A673 (cell line): ENCODE data around the gene BUD23. TPM values are rescaled to one million over a fixed set of nuclear protein-coding genes. Genes with fewer than 3 reads are reported as not detected.

Source experiments
- BruUV-seq: library from RNA; stranded (reverse); fragments of 400-500 nt; replicated peaks from 2 replicates; lab custom pipeline; 2021; lab: Mats Ljungman, UMichigan
- CTCF ChIA-PET: fragments of 300-600 bp; sonication (Branson Sonifier 250); formaldehyde crosslinking; loops from one replicate; lab custom pipeline; 2022; ENCODE audit warnings: antibody characterized with exemption; lab: Charles Lee
- POLR2A ChIA-PET: fragments of 300-600 bp; sonication (Branson Sonifier 250); formaldehyde crosslinking; loops from one replicate; lab custom pipeline; 2022; ENCODE audit warnings: antibody characterized with exemption; ENCODE audit not compliant: low non-redundant PET; lab: Charles Lee
- DNase-seq: peaks from one replicate; pipeline ENCODE4 v3.0.0-alpha.2; 2015; ENCODE audit warnings: low spot score
- H3K27ac ChIP-seq: fragments of 200-600 bp; sonication (generic); 2 replicates; pipeline ENCODE4 v1.5.1; 2016; ENCODE audit warnings: mixed run types, low read depth, mild to moderate bottlenecking, mixed read lengths, antibody characterized with exemption, low read length; ENCODE audit not compliant: poor library complexity, severe bottlenecking
- H3K27me3 ChIP-seq: fragments of 200-600 bp; sonication (generic); replicated peaks from 2 replicates; pipeline ENCODE4 v1.6.1; 2017; ENCODE audit warnings: mixed run types, low read depth, mild to moderate bottlenecking, mixed read lengths, antibody characterized with exemption, low read length; ENCODE audit not compliant: insufficient read depth, poor library complexity
- H3K36me3 ChIP-seq: fragments of 200-600 bp; sonication (generic); 2 replicates; pipeline ENCODE4 v1.6.1; 2016; ENCODE audit warnings: mixed run types, mild to moderate bottlenecking, mixed read lengths, antibody characterized with exemption, low read length; ENCODE audit not compliant: insufficient read depth, poor library complexity, severe bottlenecking
- H3K4me1 ChIP-seq: fragments of 200-600 bp; sonication (generic); 2 replicates; pipeline ENCODE4 v1.6.1; 2017; ENCODE audit warnings: mixed run types, mild to moderate bottlenecking, mixed read lengths, antibody characterized with exemption, low read length; ENCODE audit not compliant: insufficient read depth, poor library complexity, severe bottlenecking
- H3K4me3 ChIP-seq: fragments of 200-600 bp; sonication (generic); 2 replicates; pipeline ENCODE4 v1.5.1; 2016; ENCODE audit warnings: low read depth, mixed run types, mild to moderate bottlenecking, mixed read lengths, low read length; ENCODE audit not compliant: poor library complexity, severe bottlenecking
- H3K9me3 ChIP-seq: fragments of 200-600 bp; sonication (generic); 2 replicates; pipeline ENCODE4 v1.6.1; 2016; ENCODE audit warnings: mixed run types, low read depth, mild to moderate bottlenecking, mixed read lengths, antibody characterized with exemption, low read length; ENCODE audit not compliant: poor library complexity, severe bottlenecking
- EZH2 ChIP-seq: fragments of 200-600 bp; sonication (generic); IDR thresholded peaks from 2 replicates; pipeline ENCODE4 v1.6.1; 2017; ENCODE audit warnings: borderline replicate concordance, low read depth, mild to moderate bottlenecking, mixed read lengths, antibody characterized with exemption, low read length; ENCODE audit not compliant: poor library complexity, severe bottlenecking
- intact Hi-C: fragments of 100-400 bp; cut with micrococcal nuclease; formaldehyde crosslinking; loops from one replicate; pipeline ENCODE4 v1.10.0; 2022; ENCODE audit not compliant: unreplicated experiment
- total RNA-seq: library from RNA; stranded (reverse); gene quantifications from 2 replicates; pipeline ENCODE4 v1.2.3, GENCODE V29; 2021
- TF ChIP-seq, protein P1 (sequence below): fragments of 300-800, 200-600 bp; sonication (generic); conservative IDR thresholded peaks from 2 replicates; pipeline ENCODE4 v1.5.1; 2017; ENCODE audit warnings: low read depth, mild to moderate bottlenecking, antibody characterized with exemption, low read length, moderate library complexity, mixed read lengths

The BUD23 gene
- total RNA-seq, 1 experiment from 2014 or later: 133 TPM

DNA sequence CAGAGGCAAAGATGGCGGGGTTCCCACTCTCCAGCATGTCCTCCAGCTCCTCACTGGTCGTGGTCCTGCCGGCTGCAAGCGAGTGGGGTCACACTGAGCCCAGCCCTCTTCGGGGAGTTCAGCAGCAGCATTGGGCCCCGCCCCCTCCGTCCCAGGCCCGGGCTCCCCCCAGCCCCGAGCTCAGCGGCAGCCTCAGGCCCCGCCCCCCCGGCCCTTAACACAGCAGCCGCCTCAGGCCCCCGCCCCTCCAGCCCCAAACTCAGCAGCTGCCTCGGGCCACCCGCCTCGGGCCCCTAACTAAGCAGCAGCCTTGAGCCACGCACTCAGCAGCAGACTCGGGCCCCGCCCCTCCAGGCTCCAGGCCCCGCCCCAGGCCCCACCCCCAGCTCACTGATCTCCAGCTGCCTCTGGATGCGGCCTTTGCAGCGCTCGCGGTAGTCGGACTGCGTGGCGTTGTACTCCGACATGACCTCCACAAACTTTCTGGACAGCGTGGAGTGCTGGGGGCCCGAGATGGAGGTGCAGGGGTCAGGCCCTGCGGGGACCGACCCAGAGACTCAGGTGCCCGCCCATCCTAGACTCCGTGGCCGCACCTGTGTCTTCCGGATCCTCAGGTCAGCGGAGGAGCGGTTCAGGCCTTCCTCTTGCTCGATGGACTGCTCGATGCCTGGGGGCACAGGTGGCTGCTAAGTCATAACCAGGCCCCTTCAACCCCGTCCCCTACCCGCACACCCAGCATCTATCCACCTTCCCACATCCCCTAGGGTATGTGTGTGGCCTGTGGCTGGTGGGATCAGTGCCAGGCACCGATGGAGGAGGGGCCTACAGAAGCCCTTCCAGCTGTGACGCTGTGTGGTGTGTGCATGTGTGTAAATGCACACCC is 20.6 kb downstream of the BUD23 start:
- Histone ChIP-seq H3K36me3 (peaks cover 44% of the 10 kb centered on the region), H3K27me3 (no peaks in the 10 kb centered on the region), H3K27ac (peak overlapping the region; percentile 97), H3K4me3 (peak overlapping the region; percentile 10), H3K9me3 (no peaks in the 10 kb centered on the region), H3K4me1 (peaks cover 53% of the 10 kb centered on the region)
- intact Hi-C loops: loop anchor here (2.0 kb wide), 1 partner anchor 15 kb away; the partner anchor contains the start of gene STX1A
- ChIA-PET POLR2A (interaction anchor here (0.6 kb wide), 1 partner anchor 490 kb away, joined by 4 read pairs; no protein-coding TSS in a partner anchor), CTCF (interaction anchor here (0.6 to 1.5 kb wide), 4 partner anchors 12 to 146 kb away, joined by 4 to 7 read pairs (median 6); no protein-coding TSS in a partner anchor)
- TF ChIP-seq EZH2: no peak
- TF ChIP-seq, protein P1, sequence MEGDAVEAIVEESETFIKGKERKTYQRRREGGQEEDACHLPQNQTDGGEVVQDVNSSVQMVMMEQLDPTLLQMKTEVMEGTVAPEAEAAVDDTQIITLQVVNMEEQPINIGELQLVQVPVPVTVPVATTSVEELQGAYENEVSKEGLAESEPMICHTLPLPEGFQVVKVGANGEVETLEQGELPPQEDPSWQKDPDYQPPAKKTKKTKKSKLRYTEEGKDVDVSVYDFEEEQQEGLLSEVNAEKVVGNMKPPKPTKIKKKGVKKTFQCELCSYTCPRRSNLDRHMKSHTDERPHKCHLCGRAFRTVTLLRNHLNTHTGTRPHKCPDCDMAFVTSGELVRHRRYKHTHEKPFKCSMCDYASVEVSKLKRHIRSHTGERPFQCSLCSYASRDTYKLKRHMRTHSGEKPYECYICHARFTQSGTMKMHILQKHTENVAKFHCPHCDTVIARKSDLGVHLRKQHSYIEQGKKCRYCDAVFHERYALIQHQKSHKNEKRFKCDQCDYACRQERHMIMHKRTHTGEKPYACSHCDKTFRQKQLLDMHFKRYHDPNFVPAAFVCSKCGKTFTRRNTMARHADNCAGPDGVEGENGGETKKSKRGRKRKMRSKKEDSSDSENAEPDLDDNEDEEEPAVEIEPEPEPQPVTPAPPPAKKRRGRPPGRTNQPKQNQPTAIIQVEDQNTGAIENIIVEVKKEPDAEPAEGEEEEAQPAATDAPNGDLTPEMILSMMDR: no peak
- peak; percentile 93 for DNase-seq
- no TSS peak for BruUV-seq

GRCh38 chr7:73704640-73705550 is 21.5 kb downstream of the BUD23 start:
- H3K27ac ChIP-seq: peak overlapping the region; percentile 97
- no peaks in the 10 kb centered on the region for H3K9me3 ChIP-seq
- ChIA-PET CTCF (interaction anchor here (0.6 to 3.0 kb wide), 6 partner anchors 11 to 145 kb away, joined by 4 to 9 read pairs (median 6); no protein-coding TSS in a partner anchor), POLR2A (no interaction called here)
- peaks cover 35% of the 10 kb centered on the region for H3K36me3 ChIP-seq
- no peak for TF ChIP-seq EZH2
- TF ChIP-seq, protein P1: no peak
- H3K27me3 ChIP-seq: no peaks in the 10 kb centered on the region
- BruUV-seq: no TSS peak
- peak overlapping the region; percentile 7 for H3K4me3 ChIP-seq
- H3K4me1 ChIP-seq: peaks cover 59% of the 10 kb centered on the region
- peak; percentile 93 for DNase-seq
- intact Hi-C loops: loop anchor here (2.0 kb wide), 1 partner anchor 14 kb away; the partner anchor contains the start of gene STX1A

GRCh38 chr7:73705551-73705920 is 22.1 kb downstream of the BUD23 start:
- Histone ChIP-seq H3K4me3 (no peak overlapping the region), H3K9me3 (no peaks in the 10 kb centered on the region), H3K27ac (peak overlapping the region; percentile 97), H3K27me3 (no peaks in the 10 kb centered on the region), H3K4me1 (peaks cover 59% of the 10 kb centered on the region), H3K36me3 (peaks cover 29% of the 10 kb centered on the region)
- TF ChIP-seq, protein P1: no peak
- no peak for TF ChIP-seq EZH2
- DNase-seq: no peak
- CTCF ChIA-PET: interaction anchor here (0.6 to 3.0 kb wide), 3 partner anchors 10 to 29 kb away, joined by 4 to 9 read pairs (median 7); no protein-coding TSS in a partner anchor
- intact Hi-C loops: loop anchor here (2.0 kb wide), 1 partner anchor 13 kb away; the partner anchor contains the start of gene STX1A
- POLR2A ChIA-PET: no interaction called here
- BruUV-seq: no TSS peak
